HG03039 (cell line): ENCODE measurements around the gene DNAJC18.
"Not testable (repeated sequence)": the region's sequence is repeated elsewhere in the genome, so short reads cannot be mapped to it uniquely, and the experiment has no call there.

Experiments used
- ATAC-seq: cut with Tn5 transposase; IDR thresholded peaks from one replicate; pipeline ENCODE4 v1.9.1; 2021; ENCODE audit warnings: mild to moderate bottlenecking, moderate library complexity; ENCODE audit not compliant: unreplicated experiment

Gene DNAJC18

DNA sequence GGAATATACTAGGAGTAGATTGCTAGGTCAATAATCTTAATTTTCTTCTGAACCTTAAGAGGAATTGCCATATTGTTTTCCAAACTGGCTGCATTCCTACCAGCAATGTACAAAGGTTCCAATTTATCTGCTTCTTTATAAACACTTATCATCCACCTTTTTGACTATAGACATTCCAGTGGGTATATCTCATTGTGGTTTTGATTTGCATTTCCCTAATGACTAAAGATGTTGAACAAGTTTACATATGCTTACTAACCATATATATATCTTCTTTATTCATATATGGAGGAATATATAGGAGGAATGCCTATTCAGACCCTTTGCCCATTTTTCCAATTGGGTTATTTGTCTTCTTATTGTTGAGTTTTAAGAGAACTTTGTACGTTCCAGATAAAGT lies 7.6 kb downstream of the DNAJC18 start:
- no peak for ATAC-seq

DNA sequence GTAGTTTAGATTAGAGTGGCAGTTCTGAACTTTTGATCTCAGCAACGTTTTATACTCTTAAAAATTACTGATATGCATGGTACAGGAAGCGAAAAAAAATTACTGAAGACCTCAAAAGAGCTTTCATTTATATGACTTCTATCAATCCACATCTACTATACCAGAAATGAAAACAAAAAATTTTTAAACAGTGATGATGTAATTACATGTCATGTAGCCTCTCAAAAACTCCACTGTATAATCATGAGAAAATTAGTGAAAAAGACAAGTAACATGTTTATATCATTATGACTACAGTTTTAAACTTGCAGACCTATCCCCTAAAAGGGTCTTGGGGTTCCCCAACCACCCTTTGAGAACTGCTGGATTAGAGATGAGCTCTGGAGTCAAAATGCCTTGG lies 9.3 kb downstream of the DNAJC18 start:
- ATAC-seq: no peak

DNA sequence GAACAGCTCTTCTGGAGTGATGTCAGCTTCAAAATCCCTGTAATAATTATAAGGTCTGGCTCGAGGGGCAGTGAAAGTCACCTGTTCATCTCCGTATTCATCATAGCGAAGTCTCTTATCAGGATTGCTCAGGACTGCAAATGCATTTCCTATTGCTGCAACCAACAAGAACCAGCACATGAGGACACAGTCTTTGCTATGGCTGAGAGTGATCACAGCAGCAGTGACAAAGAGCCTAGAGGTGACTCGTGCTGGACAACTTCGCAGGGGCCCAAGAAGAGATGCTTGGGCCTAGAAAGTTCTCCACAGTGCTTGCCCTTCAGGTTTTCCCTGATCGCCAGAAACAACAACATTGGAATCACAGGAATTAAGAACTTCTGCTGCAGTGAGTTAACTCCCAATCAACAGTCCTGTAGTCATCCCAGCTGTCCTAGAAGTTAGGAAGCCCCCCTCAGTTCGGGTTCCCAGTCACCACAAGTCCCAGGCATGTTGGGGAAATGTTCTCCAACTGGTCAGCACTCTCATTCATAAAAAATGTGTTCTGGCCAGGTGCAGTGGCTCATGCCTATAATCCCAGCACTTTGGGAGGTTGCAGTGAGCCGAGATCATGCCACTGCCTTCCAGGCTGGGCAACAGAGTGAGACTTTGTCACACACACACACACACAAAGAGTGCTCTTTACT lies 13.0 kb downstream of the DNAJC18 start:
- ATAC-seq: no peak

DNA sequence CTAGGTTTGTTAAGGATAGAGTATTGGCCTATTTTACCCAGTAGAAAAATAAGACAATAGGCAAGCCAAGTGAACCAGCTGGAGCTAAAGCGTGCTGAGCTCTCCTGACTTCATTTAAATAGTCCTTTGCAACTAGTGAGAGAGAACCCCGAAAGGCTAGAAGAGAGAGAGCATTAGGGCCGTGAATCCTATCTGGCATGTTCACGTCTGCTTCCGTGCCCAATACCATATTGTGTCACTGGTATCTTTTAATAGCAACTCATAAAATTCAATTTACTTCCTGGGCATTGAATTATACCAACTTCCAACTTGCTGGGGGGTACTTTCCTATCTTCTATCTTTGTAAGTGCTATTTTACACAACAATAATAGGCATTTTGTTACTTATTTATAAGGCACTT lies 13.8 kb downstream of the DNAJC18 start:
- no peak for ATAC-seq

DNA sequence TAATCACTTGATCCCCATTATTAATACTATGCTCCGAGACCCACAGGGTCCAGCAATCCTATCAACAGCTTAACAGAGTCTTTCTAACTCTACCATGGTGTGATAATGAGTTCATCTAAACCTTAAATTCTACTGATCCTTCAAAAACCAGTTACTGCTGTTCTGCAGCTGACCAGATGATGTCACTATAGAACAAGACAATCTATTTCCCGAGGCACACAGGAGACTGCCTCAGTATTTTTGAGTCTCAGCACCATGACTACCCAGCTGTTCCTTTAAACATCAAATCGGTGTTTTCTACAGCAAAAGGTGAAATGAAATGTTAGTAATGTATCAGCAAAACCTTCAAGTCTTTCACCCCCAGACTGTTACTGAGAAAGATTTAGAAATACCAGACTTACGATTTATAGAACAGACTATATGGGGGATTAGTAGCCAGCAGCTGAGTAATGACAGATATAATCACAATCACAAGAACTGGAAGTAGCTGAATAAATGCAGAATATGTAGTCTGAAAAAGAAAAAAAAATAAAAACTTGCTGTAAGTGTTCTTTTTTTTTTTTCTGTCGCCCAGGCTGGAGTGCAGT lies 16.9 kb downstream of the DNAJC18 start:
- no peak for ATAC-seq

DNA sequence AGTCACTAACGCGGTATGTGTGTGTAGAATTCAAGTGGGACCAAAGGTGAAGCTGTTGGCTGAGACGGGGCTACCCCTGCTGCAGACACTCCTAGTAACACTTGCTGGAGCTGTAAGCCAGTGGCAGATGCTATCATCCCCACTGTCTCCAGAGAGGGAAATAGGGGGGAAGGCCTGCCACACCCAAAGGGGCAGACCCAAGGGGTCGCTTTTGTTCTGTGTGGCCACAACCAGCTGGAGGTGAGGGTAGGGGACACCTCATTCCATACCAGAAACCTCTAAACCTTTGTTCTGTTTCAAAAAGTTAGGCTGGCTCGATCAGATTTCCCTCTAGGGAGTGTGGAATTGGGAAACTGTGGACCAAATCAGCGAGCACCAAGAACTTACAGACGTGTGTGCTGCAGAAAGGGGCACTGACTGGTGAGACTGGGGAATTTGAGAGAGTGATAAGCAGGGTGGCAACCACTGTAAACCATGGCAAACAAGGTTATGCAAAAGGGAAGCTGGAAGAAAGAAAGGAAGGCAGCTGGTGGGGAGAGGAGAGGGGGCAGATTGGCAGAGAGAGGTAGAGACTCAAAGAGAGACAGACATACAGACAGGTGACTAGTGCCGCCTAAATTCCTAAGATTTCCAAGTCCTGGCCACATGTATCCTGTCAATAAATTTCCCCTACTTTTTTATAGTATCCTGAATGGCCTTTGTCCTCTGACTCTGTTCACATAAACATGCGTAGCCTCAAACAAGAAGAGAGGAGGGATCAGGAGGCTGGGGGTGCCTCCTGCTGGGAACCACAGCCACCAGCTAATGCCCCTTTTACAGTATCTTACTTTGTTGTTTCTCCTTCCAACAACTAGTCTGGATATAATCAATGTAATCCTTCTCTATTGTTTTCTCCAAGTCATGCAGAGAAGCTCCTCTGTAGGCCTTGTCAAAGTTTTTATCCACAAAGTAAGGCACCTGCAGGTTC lies 19.8 kb downstream of the DNAJC18 start:
- ATAC-seq: no peak

DNA sequence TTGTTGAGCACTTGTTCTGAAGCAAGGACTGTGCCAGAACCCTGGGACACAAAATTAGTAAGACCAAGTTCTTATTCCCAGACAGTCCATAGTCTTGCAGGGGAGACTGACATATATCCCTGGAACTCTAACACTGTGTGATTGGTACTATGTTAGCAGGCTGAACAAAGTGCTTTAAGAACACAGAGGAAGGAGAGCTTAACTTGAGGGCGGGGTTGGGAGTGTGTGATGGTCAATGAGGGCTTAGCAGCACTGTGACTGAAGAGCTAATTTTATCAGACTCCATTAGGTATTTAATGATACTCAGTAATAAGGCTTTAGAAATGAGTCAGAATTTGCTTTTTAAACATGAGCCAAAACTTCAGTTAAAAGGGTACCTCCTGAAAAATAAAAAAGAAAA lies 20.5 kb downstream of the DNAJC18 start:
- ATAC-seq: no peak

DNA sequence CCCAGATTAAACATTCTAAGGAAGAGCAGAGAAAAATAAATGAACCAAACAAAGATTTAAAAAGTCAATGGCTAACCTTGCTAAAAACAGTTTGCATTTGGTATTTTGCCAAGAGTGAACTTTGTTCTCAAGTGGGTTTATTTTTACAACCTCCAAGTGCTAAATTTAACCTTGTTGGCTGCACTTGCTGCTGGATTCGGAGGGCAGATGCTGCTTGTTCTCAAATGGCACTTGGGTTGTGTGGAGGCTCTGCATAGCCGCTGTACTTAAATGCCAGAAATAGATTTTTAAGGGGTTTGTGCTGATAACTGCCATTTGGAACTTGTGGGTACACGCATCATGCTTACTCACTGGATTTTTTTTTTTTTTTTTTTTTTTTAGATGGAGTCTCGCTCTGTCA lies 22.1 kb downstream of the DNAJC18 start:
- no peak for ATAC-seq

DNA sequence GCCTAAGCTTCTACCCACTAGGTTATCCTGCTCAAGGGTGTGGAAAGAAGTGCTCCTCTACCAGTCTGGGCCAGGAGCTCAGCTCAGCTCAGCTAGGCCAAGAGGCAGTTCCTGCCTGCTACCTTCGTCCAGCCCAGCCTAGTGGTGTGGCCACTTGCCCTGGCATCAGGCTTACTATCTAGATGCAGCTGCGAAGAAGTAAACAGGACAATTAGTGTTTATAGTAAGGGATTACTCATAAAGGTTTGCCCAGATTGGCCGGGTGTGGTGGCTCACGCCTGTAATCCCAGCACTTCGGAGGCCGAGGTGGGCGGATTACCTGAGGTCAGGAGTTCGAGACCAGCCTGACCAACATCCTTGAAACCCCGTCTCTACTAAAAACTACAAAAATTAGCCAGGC lies 22.7 kb downstream of the DNAJC18 start:
- ATAC-seq: no peak

DNA sequence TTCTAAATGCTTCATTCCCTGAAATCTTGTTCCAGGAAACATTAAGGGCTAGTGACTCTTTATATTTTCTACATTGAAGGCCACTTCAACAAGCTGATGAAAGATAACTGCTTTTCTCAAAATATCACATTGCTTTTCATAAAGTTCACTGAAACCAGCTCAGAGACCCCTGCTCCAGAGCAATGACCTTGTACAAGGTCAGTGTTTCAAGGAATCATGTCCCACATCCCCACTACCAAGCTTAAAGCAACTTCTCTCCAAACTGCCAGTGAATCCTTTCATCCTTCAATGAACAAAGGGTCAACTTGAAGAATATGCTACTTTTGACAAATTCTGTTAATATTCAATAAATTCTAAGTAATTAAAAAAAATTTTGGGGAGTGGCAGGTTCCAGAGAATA lies 23.5 kb downstream of the DNAJC18 start:
- no peak for ATAC-seq

DNA sequence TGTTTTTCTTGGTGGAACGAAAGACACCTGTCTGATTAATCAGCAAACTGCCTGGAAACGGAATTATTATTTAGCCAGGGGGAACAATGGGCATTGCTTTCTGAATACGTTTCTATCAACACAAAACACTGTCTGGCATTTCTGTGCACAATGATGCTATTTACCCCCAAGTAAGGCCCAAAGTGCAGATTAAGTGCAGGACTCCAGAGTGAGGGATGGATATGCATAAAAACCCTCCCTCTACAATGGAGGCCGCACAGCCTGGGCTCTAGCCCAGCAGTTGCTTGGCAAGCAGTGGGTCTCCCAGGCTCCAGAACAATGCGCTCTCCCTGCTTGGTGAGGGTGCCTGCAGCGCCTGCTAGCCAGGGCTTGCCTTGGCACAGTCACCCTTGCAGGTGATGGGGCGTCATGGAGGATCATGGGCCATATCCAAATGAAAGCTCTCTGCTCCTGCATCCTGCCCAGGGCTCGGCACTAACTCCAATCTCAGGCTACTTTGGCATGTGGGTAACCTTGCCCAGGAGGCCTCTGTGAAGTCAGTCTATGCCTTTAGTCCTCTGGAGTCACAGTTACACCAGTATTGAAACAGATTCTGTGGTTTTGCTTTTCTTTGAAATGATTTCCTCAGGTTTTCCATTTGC lies 24.0 kb downstream of the DNAJC18 start:
- ATAC-seq: no peak

DNA sequence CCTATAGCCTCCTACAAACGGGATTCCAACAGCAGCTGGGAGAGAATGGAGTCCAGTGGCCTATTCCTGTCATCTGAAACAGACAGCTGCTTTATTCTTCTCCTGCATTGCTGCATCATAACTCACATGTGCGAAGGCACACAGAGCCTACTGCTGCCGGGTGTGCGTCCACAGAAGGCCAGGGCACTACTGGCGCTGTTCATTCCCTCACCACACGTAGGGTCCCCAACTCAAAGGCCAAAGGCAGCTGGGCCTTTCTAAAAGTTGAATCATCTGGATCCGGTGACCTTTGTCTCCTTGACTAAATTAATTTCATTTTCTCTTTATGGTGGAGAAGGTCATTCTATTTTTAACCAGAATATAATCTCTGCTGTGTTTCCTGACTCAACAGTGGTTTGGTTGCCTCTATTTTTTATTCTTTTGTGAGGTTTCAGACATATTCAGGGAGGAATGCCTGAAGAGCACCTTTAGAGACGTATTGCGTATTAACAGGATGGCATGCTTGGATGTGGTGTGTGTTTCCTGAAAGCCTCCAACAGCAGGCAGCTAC lies 24.7 kb downstream of the DNAJC18 start:
- no peak for ATAC-seq

DNA sequence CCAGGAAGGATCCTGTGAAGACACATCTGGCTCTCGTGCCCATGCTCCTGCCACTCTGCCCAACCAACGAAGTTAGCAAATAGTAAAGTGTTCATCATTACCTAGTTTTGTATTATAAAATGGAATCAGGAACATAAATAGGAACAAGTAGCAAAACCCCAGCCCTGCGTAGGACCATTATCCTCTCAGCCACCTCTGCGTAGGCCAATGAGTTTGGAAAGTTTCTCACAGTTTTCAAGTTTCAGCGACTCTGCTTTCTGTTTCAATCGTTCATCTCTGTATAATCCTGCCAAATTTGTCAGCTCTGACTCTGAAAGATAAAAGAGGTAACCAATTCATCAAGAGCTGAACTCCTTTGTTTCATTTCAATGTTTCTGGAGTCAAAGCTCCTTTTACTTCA lies 25.4 kb downstream of the DNAJC18 start:
- no peak for ATAC-seq

DNA sequence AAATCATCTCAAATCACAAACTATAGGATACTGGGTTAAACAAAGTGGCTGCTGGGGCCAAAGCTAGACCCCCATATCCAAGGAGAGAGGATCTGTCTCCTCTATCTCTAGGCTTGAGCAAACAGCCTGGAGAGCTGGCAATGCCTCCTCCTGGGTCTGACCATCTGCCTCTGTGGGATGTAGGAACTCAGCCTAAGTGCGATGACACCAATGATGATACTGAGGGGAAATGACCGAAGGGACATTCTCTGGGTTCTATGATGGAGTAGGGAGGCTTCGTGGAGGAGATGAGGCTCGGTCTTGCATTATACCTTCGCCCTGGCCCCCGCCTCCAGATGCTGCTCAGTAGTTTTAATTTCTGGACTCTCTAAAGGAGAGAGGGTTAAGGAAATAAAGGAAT lies 26.2 kb downstream of the DNAJC18 start:
- ATAC-seq: no peak

DNA sequence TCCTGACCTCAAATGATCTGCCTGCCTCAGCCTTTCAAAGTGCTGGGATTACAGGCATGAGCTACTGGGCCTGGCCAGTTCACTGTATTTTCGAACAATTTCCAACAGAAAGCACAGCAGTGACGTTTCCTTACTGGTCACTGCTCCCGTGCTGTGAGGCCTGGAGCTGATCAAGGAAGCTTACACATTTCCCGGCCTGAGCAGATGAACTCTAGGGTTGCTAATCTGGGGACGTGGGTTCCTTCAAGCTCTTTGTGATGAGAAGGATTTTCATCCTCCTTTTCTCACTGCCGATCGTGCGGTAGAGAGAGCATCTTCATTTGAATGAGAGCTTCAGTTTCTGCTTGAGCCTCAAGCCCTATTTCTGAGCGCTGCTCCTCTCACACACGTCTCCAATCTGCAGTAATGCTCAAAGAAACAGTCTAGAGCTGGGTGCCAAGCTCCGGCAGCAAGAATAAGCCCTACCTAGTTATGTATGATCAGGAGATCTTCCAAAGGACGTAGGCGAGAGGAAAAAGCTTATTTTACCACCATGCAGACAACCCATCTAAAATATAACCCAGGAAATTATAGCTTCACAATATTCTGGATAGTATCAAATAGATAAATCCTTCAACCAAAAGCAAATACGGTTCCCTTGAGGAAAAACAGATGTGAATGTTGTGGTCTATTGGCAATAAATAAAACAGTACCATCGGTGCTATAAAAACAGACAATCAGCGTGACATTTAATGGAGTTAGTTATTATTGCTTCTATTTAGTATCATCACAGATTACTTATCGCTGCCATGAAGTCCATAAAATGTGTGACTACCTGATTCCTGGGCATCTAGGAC lies 28.1 kb downstream of the DNAJC18 start:
- no peak for ATAC-seq

DNA sequence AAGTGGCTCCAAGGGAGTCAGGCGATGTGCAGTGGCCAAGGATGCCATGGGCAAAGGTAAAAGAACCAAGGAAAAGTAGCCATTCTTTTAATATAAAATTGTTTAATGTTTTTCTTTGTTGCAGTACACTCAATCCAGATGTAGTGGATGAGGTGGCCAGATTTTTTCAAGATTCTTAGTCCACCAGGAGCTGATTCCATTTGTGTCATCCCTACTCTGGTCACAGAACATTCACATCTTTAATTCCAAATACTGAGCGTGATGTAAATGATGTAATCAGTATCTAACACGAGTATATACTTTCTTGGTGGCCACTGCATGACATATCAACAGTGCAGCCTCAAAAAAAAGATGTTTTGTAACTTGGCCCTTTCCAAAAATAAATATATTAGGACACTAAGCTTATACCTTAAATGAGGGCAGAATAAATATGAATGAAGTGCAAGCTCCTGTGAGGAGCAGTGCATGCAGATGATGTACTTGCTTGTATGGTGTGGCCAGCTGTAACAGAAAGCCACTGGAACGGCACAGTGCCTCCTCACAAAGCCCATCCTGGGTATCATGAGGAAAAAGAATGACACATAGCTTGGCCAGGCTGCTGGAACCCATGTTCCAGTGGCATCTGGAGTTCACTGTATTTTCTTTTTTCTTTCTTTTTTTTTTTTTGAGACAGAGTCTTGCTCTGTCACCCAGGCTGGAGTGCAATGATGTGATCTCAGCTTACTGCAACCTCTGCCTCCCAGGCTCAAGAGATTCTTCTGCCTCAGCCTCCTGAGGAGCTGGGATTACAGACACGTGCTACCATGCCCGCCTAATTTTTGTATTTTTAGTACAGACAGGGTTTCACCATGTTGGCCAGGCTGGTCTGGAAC lies 29.0 kb downstream of the DNAJC18 start:
- no peak for ATAC-seq

DNA sequence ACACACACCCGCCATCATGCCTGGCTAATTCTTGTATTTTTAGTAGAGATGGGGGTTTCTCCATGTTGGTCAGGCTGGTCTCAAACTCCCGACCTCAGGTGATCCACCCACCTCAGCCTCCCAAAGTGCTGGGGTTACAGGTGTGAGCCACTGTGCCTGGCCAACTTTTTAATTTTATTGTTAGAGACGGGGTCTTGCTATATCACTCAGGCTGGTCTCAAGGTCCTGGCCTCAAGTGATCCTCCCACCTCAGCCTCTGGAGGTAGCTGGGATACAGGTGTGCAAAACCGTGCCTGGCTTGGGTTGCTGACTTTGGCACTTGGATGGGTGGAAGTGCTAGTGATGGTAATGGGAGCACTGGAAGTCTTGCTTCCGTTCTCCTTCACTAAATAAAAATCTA lies 30.2 kb downstream of the DNAJC18 start:
- ATAC-seq: not testable (repeated sequence)

DNA sequence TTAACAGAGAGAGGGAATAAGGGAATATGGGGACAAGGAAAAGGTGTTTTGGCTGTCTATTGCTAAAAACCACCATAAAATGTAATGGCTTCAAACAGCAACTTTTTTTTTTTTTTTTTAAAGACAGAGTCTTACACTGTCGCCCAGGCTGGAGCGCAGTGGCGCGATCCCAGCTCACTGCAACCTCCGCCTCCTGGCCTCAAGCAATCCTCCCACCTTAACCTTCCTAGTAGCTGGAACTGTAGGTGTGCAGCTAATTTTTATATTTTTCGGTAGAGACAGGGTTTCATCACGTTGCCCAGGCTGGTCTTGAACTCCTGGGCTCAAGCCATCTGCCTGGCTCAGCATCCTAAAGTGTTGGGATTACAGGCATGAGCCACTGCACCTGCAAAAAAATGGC lies 31.1 kb downstream of the DNAJC18 start:
- ATAC-seq: no peak

DNA sequence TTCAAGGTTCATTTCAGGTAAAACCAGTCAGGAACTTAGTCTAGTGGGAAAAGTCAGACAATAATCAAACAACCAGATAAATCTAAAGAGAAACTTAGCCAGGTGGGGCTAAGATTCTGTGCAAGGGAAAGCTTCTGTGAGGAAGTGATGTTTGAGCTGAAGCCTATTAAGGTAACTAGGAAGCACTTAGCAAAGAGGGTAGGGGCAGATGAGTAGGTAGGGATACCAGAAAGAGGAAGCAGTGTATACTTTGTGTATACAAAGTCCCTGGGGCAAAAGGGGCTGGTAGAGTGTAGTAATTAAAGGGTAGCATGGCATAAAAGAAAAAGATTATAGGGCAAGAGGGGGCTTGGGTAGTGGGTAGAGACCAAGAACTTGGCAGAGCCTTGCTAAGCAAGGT lies 31.8 kb downstream of the DNAJC18 start:
- no peak for ATAC-seq
